Prostate gland (tissue), 2 donors: ENCODE measurements around the gene XCL2. TPM values are rescaled to one million over a fixed set of nuclear protein-coding genes. Genes with fewer than 3 reads are reported as not detected.

Source experiments
- DNase-seq: peaks from one replicate; pipeline ENCODE4 v3.0.0-alpha.2; 2019; ENCODE audit warnings: low spot score
- H3K27ac ChIP-seq, 2 donors: fragments of 200-600 bp; sonication (generic); 2 replicates each; pipeline ENCODE4 v1.5.1; 2017 to 2019
- H3K27me3 ChIP-seq: fragments of 200-600 bp; sonication (generic); replicated peaks from 2 replicates; pipeline ENCODE4 v1.5.1; 2019; ENCODE audit not compliant: insufficient read depth
- H3K36me3 ChIP-seq, 2 donors: fragments of 200-600 bp; sonication (generic); 1 replicate in 1 of 2; 2 replicates in 1 of 2; pipeline versions ENCODE4 v1.5.1 to v1.8.1; 2017 to 2019
- H3K4me1 ChIP-seq: fragments of 200-600 bp; sonication (generic); replicated peaks from 2 replicates; pipeline ENCODE4 v1.5.1; 2019
- H3K4me3 ChIP-seq, 2 donors: fragments of 200-600 bp; sonication (generic); 2 replicates each; pipeline ENCODE4 v1.5.1; 2017 to 2019
- H3K9me3 ChIP-seq: fragments of 200-600 bp; sonication (generic); 2 replicates; pipeline ENCODE4 v1.5.1; 2017
- POLR2A ChIP-seq: fragments of 450-650 bp; IDR thresholded peaks from one replicate; pipeline ENCODE4 v1.6.1; 2016; ENCODE audit warnings: antibody characterized with exemption, mild to moderate bottlenecking
- POLR2AphosphoS5 ChIP-seq: sonication (generic); formaldehyde crosslinking; IDR thresholded peaks from one replicate; pipeline ENCODE4 v1.6.1; 2017; ENCODE audit warnings: antibody characterized with exemption
- WGBS: methylation state at CpG from one replicate; pipeline ENCODE4 v1.1.5; 2018; 5-methylcytosine and 5-hydroxymethylcytosine counted together
- intact Hi-C: fragments of 100-400 bp; cut with DNase I; formaldehyde crosslinking; loops from one replicate; pipeline ENCODE4 v1.14.2; 2022
- total RNA-seq, 2 donors: library from RNA; depleted of rRNA; stranded (reverse); fragments of >200 nt; gene quantifications; one replicate each; pipeline ENCODE4 v1.1.0, GENCODE V29; 2016
- TF ChIP-seq, protein P1 (sequence below), 4 experiments: fragments of 200-600 bp in 2 of 4; fragments of 450-650 bp in 2 of 4; sonication (generic) in 2 of 4; IDR thresholded peaks; 1 replicate in 3 of 4; 2 replicates in 1 of 4; pipeline ENCODE4 v1.5.1; 2016 to 2019; ENCODE audit warnings: antibody characterized with exemption in 4 of 4, mild to moderate bottlenecking in 2 of 4, moderate library complexity in 2 of 4

XCL2 gene
- total RNA-seq, 2 donors from 2014 or later, result not detected

DNA sequence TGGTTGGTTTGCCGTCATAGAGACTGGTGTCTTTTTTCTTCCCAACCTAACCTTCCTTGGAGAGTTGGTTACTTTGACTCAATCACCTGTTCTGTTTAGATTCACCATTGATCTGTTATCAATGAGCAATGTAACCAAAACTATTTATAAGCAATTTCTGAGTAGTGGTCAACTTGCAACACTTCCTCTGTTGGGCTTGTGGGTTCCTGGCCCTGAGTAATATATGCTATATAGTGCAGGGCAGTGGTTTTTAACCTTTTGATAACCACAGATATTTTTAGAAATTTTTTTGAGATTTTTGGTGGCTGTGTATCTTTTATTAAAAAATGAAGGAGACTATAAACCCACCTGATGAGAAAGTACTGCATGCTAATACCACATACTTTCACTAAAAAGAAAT, 23.2 kb upstream of the XCL2 start:
- H3K9me3 ChIP-seq, result no peaks in the 10 kb centered on the region
- no peaks in the 10 kb centered on the region for H3K4me1 ChIP-seq
- H3K27ac ChIP-seq, result no peak overlapping the region
- H3K27me3 ChIP-seq, result no peaks in the 10 kb centered on the region
- H3K4me3 ChIP-seq, result no peak overlapping the region
- WGBS, result 96% methylated on average over 1 of the region's 1 CpG
- no peak for DNase-seq
- TF ChIP-seq, protein P1, sequence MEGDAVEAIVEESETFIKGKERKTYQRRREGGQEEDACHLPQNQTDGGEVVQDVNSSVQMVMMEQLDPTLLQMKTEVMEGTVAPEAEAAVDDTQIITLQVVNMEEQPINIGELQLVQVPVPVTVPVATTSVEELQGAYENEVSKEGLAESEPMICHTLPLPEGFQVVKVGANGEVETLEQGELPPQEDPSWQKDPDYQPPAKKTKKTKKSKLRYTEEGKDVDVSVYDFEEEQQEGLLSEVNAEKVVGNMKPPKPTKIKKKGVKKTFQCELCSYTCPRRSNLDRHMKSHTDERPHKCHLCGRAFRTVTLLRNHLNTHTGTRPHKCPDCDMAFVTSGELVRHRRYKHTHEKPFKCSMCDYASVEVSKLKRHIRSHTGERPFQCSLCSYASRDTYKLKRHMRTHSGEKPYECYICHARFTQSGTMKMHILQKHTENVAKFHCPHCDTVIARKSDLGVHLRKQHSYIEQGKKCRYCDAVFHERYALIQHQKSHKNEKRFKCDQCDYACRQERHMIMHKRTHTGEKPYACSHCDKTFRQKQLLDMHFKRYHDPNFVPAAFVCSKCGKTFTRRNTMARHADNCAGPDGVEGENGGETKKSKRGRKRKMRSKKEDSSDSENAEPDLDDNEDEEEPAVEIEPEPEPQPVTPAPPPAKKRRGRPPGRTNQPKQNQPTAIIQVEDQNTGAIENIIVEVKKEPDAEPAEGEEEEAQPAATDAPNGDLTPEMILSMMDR (IDR thresholded peaks at IDR 0.05), result no peak
- TF ChIP-seq POLR2A, result no peak
- TF ChIP-seq POLR2AphosphoS5, result no peak
- no peaks in the 10 kb centered on the region for H3K36me3 ChIP-seq
- intact Hi-C loops, result no loop called here

DNA sequence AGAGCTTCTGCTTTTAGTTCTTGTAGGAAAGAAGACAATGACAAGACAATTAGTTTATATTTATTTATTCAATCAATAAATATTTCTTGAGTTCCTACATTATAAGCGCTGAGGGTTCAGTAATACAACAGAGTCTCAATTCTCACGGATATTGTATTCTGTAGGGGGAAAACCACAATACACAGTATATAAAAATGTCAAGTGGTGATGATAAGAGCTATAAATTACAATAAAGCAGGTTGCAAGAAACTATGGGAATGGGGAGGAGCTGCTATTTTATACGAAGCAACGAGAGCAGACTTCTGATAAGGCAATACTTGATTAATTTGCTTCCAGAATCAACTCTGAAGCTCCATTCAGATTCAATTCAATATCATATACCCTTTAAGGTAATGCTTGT, 22.0 kb upstream of the XCL2 start:
- TF ChIP-seq, protein P1 (IDR thresholded peaks at IDR 0.05), result no peak
- TF ChIP-seq POLR2AphosphoS5 (no peak), POLR2A (no peak)
- no peaks in the 10 kb centered on the region for H3K36me3 ChIP-seq
- H3K27me3 ChIP-seq, result no peaks in the 10 kb centered on the region
- no peak for DNase-seq
- H3K4me3 ChIP-seq, result no peak overlapping the region
- H3K27ac ChIP-seq, result no peak overlapping the region
- H3K4me1 ChIP-seq, result no peaks in the 10 kb centered on the region
- intact Hi-C loops, result no loop called here
- H3K9me3 ChIP-seq, result no peaks in the 10 kb centered on the region
- 19% methylated on average over 4 of the region's 4 CpGs for WGBS

DNA sequence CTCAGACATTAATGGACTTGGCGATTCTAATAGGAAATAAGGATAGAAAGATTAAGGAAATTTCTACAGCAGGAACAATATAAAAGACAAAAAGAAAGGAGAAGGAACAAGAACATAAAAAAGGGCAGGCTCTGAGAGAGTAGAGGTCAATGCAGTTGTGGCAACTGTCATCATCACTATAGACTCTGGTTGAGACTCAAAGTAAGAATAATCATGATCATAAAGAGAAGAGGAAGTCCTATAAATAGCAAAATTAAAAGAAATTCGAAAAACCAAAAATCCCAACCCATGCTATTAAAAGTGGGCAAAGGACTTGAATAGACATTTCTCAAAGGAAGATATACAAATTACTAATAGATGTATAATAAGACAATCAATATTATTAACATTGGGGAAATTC, 18.2 kb upstream of the XCL2 start:
- TF ChIP-seq POLR2AphosphoS5 (no peak), POLR2A (no peak)
- TF ChIP-seq, protein P1 (IDR thresholded peaks at IDR 0.05), result no peak
- Histone ChIP-seq H3K27me3 (no peaks in the 10 kb centered on the region), H3K4me3 (no peak overlapping the region), H3K4me1 (no peaks in the 10 kb centered on the region), H3K9me3 (no peaks in the 10 kb centered on the region), H3K27ac (no peak overlapping the region), H3K36me3 (no peaks in the 10 kb centered on the region)
- WGBS, result 85% methylated on average over 2 of the region's 2 CpGs
- intact Hi-C loops, result no loop called here
- DNase-seq, result no peak

DNA sequence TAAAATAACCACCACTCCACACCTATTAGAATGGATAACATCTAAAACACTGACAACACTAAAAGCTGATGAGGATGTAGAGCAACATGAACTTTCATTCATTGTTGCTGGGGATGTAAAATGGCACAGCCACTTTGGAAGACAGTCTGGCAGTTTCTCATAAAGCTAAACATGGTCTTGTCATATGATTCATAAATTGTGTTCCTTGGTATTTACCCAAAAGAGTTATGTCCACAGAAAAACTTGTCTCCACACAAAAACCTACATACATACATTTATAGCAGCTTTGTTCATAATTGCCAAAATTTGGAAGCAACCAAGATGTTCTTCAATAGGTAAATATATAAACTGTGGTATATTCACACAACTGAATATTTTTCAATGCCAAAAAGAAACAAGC, 16.6 kb upstream of the XCL2 start:
- no peak for DNase-seq
- Histone ChIP-seq H3K27ac (no peak overlapping the region), H3K4me1 (no peaks in the 10 kb centered on the region), H3K27me3 (no peaks in the 10 kb centered on the region), H3K4me3 (no peak overlapping the region), H3K36me3 (no peaks in the 10 kb centered on the region), H3K9me3 (no peaks in the 10 kb centered on the region)
- intact Hi-C loops, result no loop called here
- TF ChIP-seq POLR2A, result no peak
- peak; percentile 52 for TF ChIP-seq POLR2AphosphoS5

DNA sequence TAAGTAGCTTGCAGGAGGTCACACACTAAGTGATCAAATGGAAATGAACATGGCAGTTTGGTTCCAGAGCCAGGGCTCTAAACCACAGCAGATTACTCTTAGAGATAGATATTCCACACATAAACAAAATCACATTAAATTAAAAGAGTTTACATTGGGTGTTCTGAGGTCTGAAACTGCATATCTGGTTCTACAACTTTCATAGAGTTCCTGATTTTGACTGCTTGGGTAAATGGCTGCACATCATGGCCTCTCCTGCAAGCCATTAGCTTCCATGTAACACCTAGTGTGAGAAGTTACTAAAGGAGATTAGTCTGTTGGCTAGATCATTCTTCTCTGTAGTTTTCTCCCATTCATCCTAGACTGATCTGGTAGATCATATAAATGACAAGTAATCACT, 12.8 kb upstream of the XCL2 start:
- no peak overlapping the region for H3K27ac ChIP-seq
- no peak for TF ChIP-seq POLR2A
- peak; percentile 59 for TF ChIP-seq POLR2AphosphoS5
- DNase-seq, result peak; percentile 12
- H3K27me3 ChIP-seq, result no peaks in the 10 kb centered on the region
- no peaks in the 10 kb centered on the region for H3K4me1 ChIP-seq
- H3K9me3 ChIP-seq, result no peaks in the 10 kb centered on the region
- H3K4me3 ChIP-seq, result no peak overlapping the region
- no peaks in the 10 kb centered on the region for H3K36me3 ChIP-seq
- intact Hi-C loops, result no loop called here

DNA sequence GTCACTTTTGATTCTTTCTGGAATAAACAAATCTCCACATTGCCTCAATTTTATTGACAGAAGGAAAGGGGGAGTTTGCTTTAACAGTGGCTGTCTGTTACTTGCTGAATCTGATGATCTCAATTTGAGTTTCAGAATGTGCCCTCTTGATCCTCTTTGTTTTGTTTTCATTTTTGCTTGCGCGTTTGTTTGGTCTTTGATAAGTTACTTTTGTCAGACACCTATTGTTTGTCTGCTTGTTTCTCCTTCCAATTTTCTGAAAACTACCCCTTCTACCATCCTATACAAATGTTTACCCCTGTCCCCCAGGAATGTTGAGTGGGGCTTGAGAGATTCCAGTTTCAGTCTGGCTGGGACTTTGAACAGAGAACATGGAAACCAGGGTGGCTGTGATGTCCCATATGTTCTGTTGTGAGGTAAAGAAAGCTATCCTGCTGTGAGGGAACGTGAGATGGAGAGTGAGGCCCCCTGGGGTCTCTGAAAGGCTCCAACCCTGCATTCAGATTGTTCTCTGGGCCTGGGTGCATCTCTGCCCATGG, 11.8 kb upstream of the XCL2 start:
- intact Hi-C loops, result no loop called here
- 77% methylated on average over 3 of the region's 3 CpGs for WGBS
- H3K36me3 ChIP-seq, result no peaks in the 10 kb centered on the region
- no peak for TF ChIP-seq POLR2AphosphoS5
- TF ChIP-seq POLR2A, result no peak
- TF ChIP-seq, protein P1 (IDR thresholded peaks at IDR 0.05), result no peak
- no peak for DNase-seq
- no peak overlapping the region for H3K27ac ChIP-seq
- H3K4me1 ChIP-seq, result no peaks in the 10 kb centered on the region
- H3K9me3 ChIP-seq, result no peaks in the 10 kb centered on the region
- H3K4me3 ChIP-seq, result no peak overlapping the region
- H3K27me3 ChIP-seq, result no peaks in the 10 kb centered on the region
